ENCODE data around the gene GPR146. TPM values are rescaled to one million over a fixed set of nuclear protein-coding genes. Genes with fewer than 3 reads are reported as not detected.
A peak's percentile ranks its signal among the peaks of the same experiment; 100 is the strongest.

The GPR146 gene
- total and polyA plus RNA-seq, 2 of the 4 experiments (the other 2 are of a cell fraction): 2.2 to 3.4 TPM

- intact Hi-C loops (cut with micrococcal nuclease) (no loop called here), in situ Hi-C loops (cut with MboI; ENCODE audit: low sequenced_read_pairs) (no loop called here), dilution Hi-C loops (cut with HindIII; ENCODE audit: low sequenced_read_pairs, unreplicated experiment) (no loop called here)
- H4K20me1 ChIP-seq (ENCODE audit: insufficient read depth, low read length): peaks cover 74% of the 10 kb centered on the region
- no TSS peak for BruUV-seq (replicated peaks)
- H3K14ac ChIP-seq (replicated peaks; ENCODE audit: low read depth, low read length): no peak overlapping the region
- no peak overlapping the region for H2BK20ac ChIP-seq (ENCODE audit: low read depth, low read length)
- H2BK15ac ChIP-seq (ENCODE audit: low read depth, low read length): no peak overlapping the region
- H4K91ac ChIP-seq (ENCODE audit: insufficient read depth, low read depth, low read length): no peak overlapping the region
- no peaks in the 10 kb centered on the region for H3K9me1 ChIP-seq (ENCODE audit: insufficient read depth, low read length)
- no peaks in the 10 kb centered on the region for H3K27me3 ChIP-seq (ENCODE audit: control insufficient read depth, insufficient read depth, low read length)
- CTCF ChIA-PET: no interaction called here
- WGBS, 2 experiments (ENCODE audit: extremely low coverage in 2 of 2, insufficient read length in 1 of 2): 91% methylated on average over 18 of the region's 38 CpGs; no CpG with 5 or more reads in 1 of the 2 experiments
- no peak overlapping the region for H3K4me2 ChIP-seq (ENCODE audit: low read depth, low read length)
- no peak overlapping the region for H4K8ac ChIP-seq (ENCODE audit: low read depth in 2 of 2, low read length in 2 of 2)
- H2BK5ac ChIP-seq (ENCODE audit: low read depth, low read length, poor library complexity, severe bottlenecking): no peak overlapping the region
- no peak overlapping the region for H3K27ac ChIP-seq (ENCODE audit: insufficient read depth, low read length)
- H4K5ac ChIP-seq (ENCODE audit: low read depth, low read length): no peak overlapping the region
- H3K18ac ChIP-seq (ENCODE audit: low read depth, low read length): no peak overlapping the region
- H2AK5ac ChIP-seq (ENCODE audit: low read depth, low read length): no peak overlapping the region; the same call in 1 of the 2 replicates
- no peak for TF ChIP-seq MXI1 (IDR thresholded peaks at IDR 0.05; ENCODE audit: borderline replicate concordance, low read depth, low read length)
- TF ChIP-seq FOS (IDR thresholded peaks at IDR 0.05; ENCODE audit: low read depth, low read length): no peak
- TF ChIP-seq RFX5 (IDR thresholded peaks at IDR 0.05; ENCODE audit: low read depth, low read length): no peak
- TF ChIP-seq SMC3 (IDR thresholded peaks at IDR 0.05; ENCODE audit: low read depth, low read length): no peak
- no peak for TF ChIP-seq ELK1 (IDR thresholded peaks at IDR 0.05; ENCODE audit: borderline replicate concordance, low read depth, low read length)
- no peak for TF ChIP-seq RCOR1 (IDR thresholded peaks at IDR 0.05; ENCODE audit: insufficient replicate concordance, low read length)
- no peak for TF ChIP-seq USF2 (IDR thresholded peaks at IDR 0.05; ENCODE audit: low read depth, low read length)
- TF ChIP-seq NFE2L2 (IDR thresholded peaks at IDR 0.05; ENCODE audit: low read depth, low read length): no peak
- TF ChIP-seq POLR2A (IDR thresholded peaks at IDR 0.05; ENCODE audit: low read depth, low read length): no peak
- no peak overlapping the region for H2AFZ ChIP-seq (replicated peaks; ENCODE audit: low read length, poor library complexity)
- H3K9me3 ChIP-seq (ENCODE audit: control insufficient read depth, insufficient read depth, low read length): no peaks in the 10 kb centered on the region
- POLR2A ChIA-PET (ENCODE audit: unreplicated experiment): no interaction called here
- H3K79me1 ChIP-seq (ENCODE audit: low read depth in 1 of 2, low read length in 2 of 2): peaks cover 0 to 5% of the 10 kb centered on the region in 2 experiments; a peak in 1 of 4 replicates
- no peak overlapping the region for H3K4ac ChIP-seq (ENCODE audit: low read depth, low read length)
- H3K23ac ChIP-seq (ENCODE audit: low read depth, low read length): no peak overlapping the region
- H3K56ac ChIP-seq (ENCODE audit: extremely low read depth, insufficient read depth, low read length): no peak overlapping the region
- DNase-seq (no peak), ATAC-seq (ENCODE audit: low read depth) (no peak)
- H3K9ac ChIP-seq (ENCODE audit: low read depth, low read length): no peak overlapping the region
- H3K4me1 ChIP-seq (ENCODE audit: control insufficient read depth, insufficient read depth, low read length): peaks cover 6% of the 10 kb centered on the region
- H3K36me3 ChIP-seq (ENCODE audit: control insufficient read depth, insufficient read depth, low read length): no peaks in the 10 kb centered on the region
- peak overlapping the region; percentile 5 for H2AK9ac ChIP-seq (replicated peaks; ENCODE audit: low read depth, low read length, poor library complexity)
- H3K4me3 ChIP-seq (ENCODE audit: insufficient read depth, low read depth, low read length): no peak overlapping the region
- no peak overlapping the region for H2BK120ac ChIP-seq (ENCODE audit: low read depth, low read length)
These were observed 36.0 kb downstream of the GPR146 start for GRCh38 chr7:1080252-1080920.
